HepG2 (cell line): ENCODE data around the gene CHST4. TPM values are rescaled to one million over a fixed set of nuclear protein-coding genes. Genes with fewer than 3 reads are reported as not detected.

ENCODE experiments used
- ARID2 ChIP-seq: sonication (generic); formaldehyde crosslinking; IDR thresholded peaks from 2 replicates; pipeline ENCODE4 v1.8.1; 2022; ENCODE audit warnings: mild to moderate bottlenecking, missing genetic modification reagents, borderline replicate concordance
- ATF7 ChIP-seq, 2 experiments: fragments of 450-650 bp in 1 of 2; sonication (generic) in 1 of 2; formaldehyde crosslinking in 1 of 2; IDR thresholded peaks; 2 replicates each; pipeline versions ENCODE4 v1.4.0 to v1.6.1; 2016 to 2020; ENCODE audit warnings: antibody characterized with exemption in 1 of 2, mild to moderate bottlenecking in 1 of 2, missing genetic modification reagents in 1 of 2
- CHD4 ChIP-seq: fragments of 200-600 bp; sonication (generic); IDR thresholded peaks from 2 replicates; pipeline ENCODE4 v1.7.0; 2017; ENCODE audit warnings: mild to moderate bottlenecking, low read length, borderline replicate concordance
- HDAC6 ChIP-seq: fragments of 200-600 bp; sonication (generic); IDR thresholded peaks from 2 replicates; pipeline ENCODE4 v1.7.0; 2017; ENCODE audit warnings: mild to moderate bottlenecking, antibody characterized with exemption, low read length, low read depth
- IKZF4 ChIP-seq: sonication (generic); formaldehyde crosslinking; IDR thresholded peaks from 2 replicates; pipeline ENCODE4 v1.5.1; 2020; ENCODE audit warnings: borderline replicate concordance, mild to moderate bottlenecking, low read depth, missing genetic modification reagents; ENCODE audit errors: not compliant biosample characterization
- KMT2B ChIP-seq: IDR thresholded peaks from 2 replicates; pipeline ENCODE4 v1.6.1; 2016; ENCODE audit warnings: missing genetic modification reagents, missing compliant biosample characterization
- NBN ChIP-seq: fragments of 450-650 bp; conservative IDR thresholded peaks from 2 replicates; pipeline ENCODE4 v1.6.1; 2017
- NFATC3 ChIP-seq: sonication (generic); formaldehyde crosslinking; IDR thresholded peaks from 2 replicates; pipeline ENCODE4 v1.5.1; 2020; ENCODE audit warnings: mild to moderate bottlenecking, missing genetic modification reagents
- NR2F1 ChIP-seq, 2 experiments: fragments of 450-650 bp in 1 of 2; formaldehyde crosslinking in 1 of 2; IDR thresholded peaks; 2 replicates each; pipeline versions ENCODE4 v1.5.0 to v1.6.1; 2016 to 2020; ENCODE audit warnings: mild to moderate bottlenecking in 1 of 2, missing compliant biosample characterization in 1 of 2, missing genetic modification reagents in 1 of 2, moderate library complexity in 1 of 2
- PLRG1 ChIP-seq: fragments of 450-650 bp; conservative IDR thresholded peaks from 2 replicates; pipeline ENCODE4 v1.6.1; 2016
- RCOR2 ChIP-seq: IDR thresholded peaks from 2 replicates; pipeline ENCODE4 v1.6.1; 2016; ENCODE audit warnings: missing biosample characterization, missing genetic modification reagents
- REXO4 ChIP-seq: sonication (generic); formaldehyde crosslinking; IDR thresholded peaks from 2 replicates; pipeline ENCODE4 v1.8.0; 2022; ENCODE audit warnings: missing genetic modification reagents, mild to moderate bottlenecking, borderline replicate concordance
- RXRB ChIP-seq: IDR thresholded peaks from 2 replicates; pipeline ENCODE4 v1.6.1; 2016; ENCODE audit warnings: borderline replicate concordance, missing genetic modification reagents, missing compliant biosample characterization
- SCMH1 ChIP-seq: sonication (generic); formaldehyde crosslinking; IDR thresholded peaks from 2 replicates; pipeline ENCODE4 v1.9.0; 2021; ENCODE audit warnings: missing genetic modification reagents, mild to moderate bottlenecking, borderline replicate concordance
- SIX1 ChIP-seq: sonication (generic); formaldehyde crosslinking; IDR thresholded peaks from 2 replicates; pipeline ENCODE4 v1.4.0; 2020; ENCODE audit warnings: missing genetic modification reagents, borderline replicate concordance
- SKI ChIP-seq: fragments of 450-650 bp; IDR thresholded peaks from one replicate; pipeline ENCODE4 v1.6.1; 2018; ENCODE audit warnings: mild to moderate bottlenecking; ENCODE audit not compliant: partially characterized antibody
- STAG1 ChIP-seq: sonication (generic); formaldehyde crosslinking; IDR thresholded peaks from 2 replicates; pipeline ENCODE4 v1.4.0; 2020; ENCODE audit warnings: missing genetic modification reagents
- ZBTB1 ChIP-seq: sonication (generic); formaldehyde crosslinking; IDR thresholded peaks from 2 replicates; pipeline ENCODE4 v1.4.0; 2020; ENCODE audit warnings: missing genetic modification reagents, borderline replicate concordance
- ZEB1 ChIP-seq: IDR thresholded peaks from 2 replicates; pipeline ENCODE4 v1.6.1; 2012; ENCODE audit warnings: mild to moderate bottlenecking, low read depth, inconsistent platforms; ENCODE audit not compliant: insufficient replicate concordance
- ZNF619 ChIP-seq: sonication (generic); formaldehyde crosslinking; IDR thresholded peaks from 2 replicates; pipeline ENCODE4 v1.4.0; 2020; ENCODE audit warnings: mild to moderate bottlenecking, missing genetic modification reagents
- polyA plus RNA-seq, 8 experiments: library from polyadenylated mRNA; depleted of rRNA in 3 of 8; stranded (reverse) in 7 of 8; unstranded in 1 of 8; fragments of >200 nt; fragmentation: Illumina TruSeq in 4 of 8; extraction: Trizol in 4 of 8; gene quantifications; 2 replicates each; pipeline versions ENCODE4 v1.2.1 to v1.2.3, GENCODE V29; 2011 to 2016; ENCODE audit warnings: low read depth in 4 of 8, missing spikeins in 1 of 8, mixed read lengths in 1 of 8; ENCODE audit not compliant: insufficient read depth in 1 of 8
- total RNA-seq, 5 experiments: library from RNA; depleted of rRNA; stranded (reverse); fragments of >200 nt; fragmentation: Illumina TruSeq; extraction: Trizol; gene quantifications; 2 replicates each; pipeline ENCODE4 v1.2.3, GENCODE V29; 2016; ENCODE audit warnings: low read depth in 1 of 5
- TF ChIP-seq, protein P1 (sequence below), 2 experiments: fragments of 450-650 bp in 1 of 2; sonication (generic) in 1 of 2; formaldehyde crosslinking; IDR thresholded peaks; 2 replicates each; pipeline versions ENCODE4 v1.5.0 to v1.8.0; 2020 to 2022; ENCODE audit warnings: mild to moderate bottlenecking in 1 of 2, missing genetic modification reagents in 1 of 2
- TF ChIP-seq, protein P2 (sequence below), 2 experiments: sonication (generic) in 1 of 2; formaldehyde crosslinking in 1 of 2; IDR thresholded peaks; 2 replicates each; pipeline versions ENCODE4 v1.5.1 to v1.6.1; 2011 to 2020; ENCODE audit warnings: borderline replicate concordance in 1 of 2, low read depth in 1 of 2, low read length in 1 of 2, mild to moderate bottlenecking in 1 of 2, missing genetic modification reagents in 1 of 2, moderate library complexity in 1 of 2
- TF ChIP-seq, protein P3 (sequence below): sonication (generic); formaldehyde crosslinking; IDR thresholded peaks from 2 replicates; pipeline ENCODE4 v1.5.0; 2020; ENCODE audit warnings: missing genetic modification reagents, mild to moderate bottlenecking, borderline replicate concordance

CHST4 gene
- total and polyA plus RNA-seq, 2 of the 13 experiments (the other 11 are each of a cell fraction or from before 2014, with no cell fraction given) = not detected

DNA sequence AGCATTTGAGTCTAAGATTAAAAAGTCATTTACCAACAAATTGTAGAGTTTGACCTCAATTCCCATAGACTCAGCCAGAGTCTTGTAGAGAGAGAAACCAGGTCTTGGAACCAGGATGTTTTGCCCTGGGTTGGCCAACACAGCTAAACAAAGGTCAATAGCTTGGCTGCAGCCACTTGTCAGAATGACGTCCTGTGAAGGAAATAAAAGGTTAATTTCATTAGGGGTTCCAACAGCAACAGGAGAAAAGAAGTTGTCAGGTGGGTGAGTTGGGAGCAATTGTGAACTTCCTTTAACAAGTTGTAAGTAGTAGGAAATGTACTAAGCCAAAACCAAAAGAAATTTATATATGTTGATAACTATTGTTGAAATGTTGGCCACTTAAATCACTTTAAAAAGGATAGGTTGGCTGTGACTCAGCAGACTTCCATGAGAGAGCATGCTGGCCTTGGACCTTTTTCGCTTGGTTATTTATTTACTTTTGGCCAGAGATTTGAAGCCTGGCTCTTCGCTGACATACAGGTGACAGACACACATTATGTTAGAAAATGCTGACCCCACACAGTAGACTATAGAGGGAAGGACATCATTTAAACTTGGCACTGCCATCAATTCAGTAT is 46.4 kb downstream of the CHST4 start (continued):
- no peak for TF ChIP-seq ZNF619 (CRISPR knock-in tag)
- TF ChIP-seq RCOR2 (CRISPR knock-in tag) = no peak
- TF ChIP-seq, protein P1, sequence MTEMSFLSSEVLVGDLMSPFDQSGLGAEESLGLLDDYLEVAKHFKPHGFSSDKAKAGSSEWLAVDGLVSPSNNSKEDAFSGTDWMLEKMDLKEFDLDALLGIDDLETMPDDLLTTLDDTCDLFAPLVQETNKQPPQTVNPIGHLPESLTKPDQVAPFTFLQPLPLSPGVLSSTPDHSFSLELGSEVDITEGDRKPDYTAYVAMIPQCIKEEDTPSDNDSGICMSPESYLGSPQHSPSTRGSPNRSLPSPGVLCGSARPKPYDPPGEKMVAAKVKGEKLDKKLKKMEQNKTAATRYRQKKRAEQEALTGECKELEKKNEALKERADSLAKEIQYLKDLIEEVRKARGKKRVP (CRISPR knock-in tag; IDR thresholded peaks at IDR 0.05) = peak in 1 of 2 experiments; percentile 18; a peak in 1 of 4 replicates
- no peak for TF ChIP-seq REXO4 (CRISPR knock-in tag)
- TF ChIP-seq, protein P2, sequence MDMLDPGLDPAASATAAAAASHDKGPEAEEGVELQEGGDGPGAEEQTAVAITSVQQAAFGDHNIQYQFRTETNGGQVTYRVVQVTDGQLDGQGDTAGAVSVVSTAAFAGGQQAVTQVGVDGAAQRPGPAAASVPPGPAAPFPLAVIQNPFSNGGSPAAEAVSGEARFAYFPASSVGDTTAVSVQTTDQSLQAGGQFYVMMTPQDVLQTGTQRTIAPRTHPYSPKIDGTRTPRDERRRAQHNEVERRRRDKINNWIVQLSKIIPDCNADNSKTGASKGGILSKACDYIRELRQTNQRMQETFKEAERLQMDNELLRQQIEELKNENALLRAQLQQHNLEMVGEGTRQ (IDR thresholded peaks at IDR 0.05; ENCODE audit: low read depth, low read length) = no peak
- TF ChIP-seq, protein P2 (CRISPR knock-in tag; IDR thresholded peaks at IDR 0.05; ENCODE audit: borderline replicate concordance) = no peak
- TF ChIP-seq HDAC6 = no peak
- TF ChIP-seq RXRB (CRISPR knock-in tag) = peak; percentile 71
- TF ChIP-seq SIX1 (CRISPR knock-in tag) = peak; percentile 32; the same call in 1 of the 2 replicates
- 0 out of 2 replicates have a peak, but pooled peaks have one; percentile 11 for TF ChIP-seq ATF7 (IDR thresholded peaks at IDR 0.05)
- TF ChIP-seq ATF7 (CRISPR knock-in tag; IDR thresholded peaks at IDR 0.05) = no peak; the same call in 1 of the 2 replicates
- TF ChIP-seq CHD4 = peak; percentile 87; the same call in 1 of the 2 replicates
- no peak for TF ChIP-seq SCMH1 (CRISPR knock-in tag)
- TF ChIP-seq STAG1 (CRISPR knock-in tag) = no peak
- no peak for TF ChIP-seq IKZF4 (CRISPR knock-in tag)
- peak; percentile 57; the same call in 1 of the 2 replicates for TF ChIP-seq ARID2 (CRISPR knock-in tag)
- peak; percentile 22; the same call in 1 of the 2 replicates for TF ChIP-seq KMT2B
- no peak for TF ChIP-seq PLRG1
- peak; percentile 42 to 73; a peak in 2 of 4 replicates for TF ChIP-seq NR2F1 (CRISPR knock-in tag; IDR thresholded peaks at IDR 0.05)
- TF ChIP-seq, protein P3, sequence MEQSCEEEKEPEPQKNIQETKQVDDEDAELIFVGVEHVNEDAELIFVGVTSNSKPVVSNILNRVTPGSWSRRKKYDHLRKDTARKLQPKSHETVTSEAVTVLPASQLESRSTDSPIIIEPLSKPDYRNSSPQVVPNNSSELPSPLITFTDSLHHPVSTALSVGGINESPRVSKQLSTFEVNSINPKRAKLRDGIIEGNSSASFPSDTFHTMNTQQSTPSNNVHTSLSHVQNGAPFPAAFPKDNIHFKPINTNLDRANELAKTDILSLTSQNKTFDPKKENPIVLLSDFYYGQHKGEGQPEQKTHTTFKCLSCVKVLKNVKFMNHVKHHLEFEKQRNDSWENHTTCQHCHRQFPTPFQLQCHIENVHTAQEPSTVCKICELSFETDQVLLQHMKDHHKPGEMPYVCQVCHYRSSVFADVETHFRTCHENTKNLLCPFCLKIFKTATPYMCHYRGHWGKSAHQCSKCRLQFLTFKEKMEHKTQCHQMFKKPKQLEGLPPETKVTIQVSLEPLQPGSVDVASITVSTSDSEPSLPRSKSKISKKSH (CRISPR knock-in tag) = no peak
- TF ChIP-seq ZBTB1 = no peak
- TF ChIP-seq SKI = no peak
- no peak for TF ChIP-seq NFATC3 (CRISPR knock-in tag)
- TF ChIP-seq ZEB1 = peak; percentile 31
- TF ChIP-seq NBN = no peak
